ENCODE results near the gene ATP6V1F. TPM values are rescaled to one million over a fixed set of nuclear protein-coding genes. Genes with fewer than 3 reads are reported as not detected.

Gene ATP6V1F
- total RNA-seq, 1 experiment from 2014 or later = 115 TPM

- Mint-ChIP-seq H3K9me3 (0 out of 5 replicates have a peak, but pooled peaks cover 0 to 4% of the 10 kb centered on the region in 2 experiments), H3K27ac (no peak overlapping the region; a peak in 1 of 7 replicates)
These were observed 19.5 kb downstream of the ATP6V1F start for GRCh38 chr7:128882134-128882533.

More at GRCh38 chr7:128882134-128882533, 19.5 kb downstream of the ATP6V1F start:
- Histone ChIP-seq H3K4ac (ENCODE audit: low read depth, low read length) (no peak overlapping the region), H2BK120ac (ENCODE audit: low read depth, low read length, poor library complexity, severe bottlenecking) (no peak overlapping the region), H4K20me1 (ENCODE audit: control insufficient read depth, insufficient read depth, insufficient read length) (no peaks in the 10 kb centered on the region), H2BK20ac (ENCODE audit: low read depth, low read length, poor library complexity, severe bottlenecking) (no peak overlapping the region), H3K79me1 (ENCODE audit: insufficient read depth, low read depth, low read length, poor library complexity, severe bottlenecking) (no peaks in the 10 kb centered on the region), H3K18ac (ENCODE audit: insufficient read length, low read depth, low read length) (no peak overlapping the region), H3K4me2 (ENCODE audit: insufficient read depth, insufficient read length, low read length) (no peak overlapping the region), H2BK12ac (ENCODE audit: insufficient read length, low read depth, low read length) (no peak overlapping the region), H3K9me3 (ENCODE audit: control insufficient read depth, low read depth, low read length) (no peaks in the 10 kb centered on the region), H3K56ac (ENCODE audit: insufficient read length, low read depth, low read length) (no peak overlapping the region), H3K4me1 (ENCODE audit: insufficient read depth, low read length) (no peaks in the 10 kb centered on the region), H3K27me3 (ENCODE audit: insufficient read depth, low read length) (no peaks in the 10 kb centered on the region), H4K91ac (ENCODE audit: insufficient read length, low read depth, low read length) (no peak overlapping the region), H3K14ac (ENCODE audit: insufficient read depth, low read length) (no peak overlapping the region), H4K5ac (ENCODE audit: insufficient read length, low read depth, low read length) (no peak overlapping the region), H2BK15ac (ENCODE audit: low read depth, low read length) (no peak overlapping the region), H3K9ac (ENCODE audit: extremely low read depth, insufficient read length, low read length) (no peak overlapping the region), H2AK5ac (ENCODE audit: insufficient read length, low read length) (no peak overlapping the region), H3T11ph (ENCODE audit: low read length) (no peak overlapping the region), H3K23ac (ENCODE audit: insufficient read length, low read depth, low read length) (no peak overlapping the region), H3K79me2 (ENCODE audit: insufficient read depth, low read length) (no peaks in the 10 kb centered on the region), H3K27ac (ENCODE audit: insufficient read length, low read depth, low read length) (no peak overlapping the region), H2AFZ (ENCODE audit: low read length) (no peak overlapping the region), H4K8ac (replicated peaks; ENCODE audit: insufficient read length, low read depth, low read length) (no peak overlapping the region), H2BK5ac (ENCODE audit: insufficient read length, low read length) (no peak overlapping the region), H3K23me2 (ENCODE audit: insufficient read length, low read depth, low read length, poor library complexity, severe bottlenecking) (no peaks in the 10 kb centered on the region)
- peaks cover 4 to 5% of the 10 kb centered on the region in 2 experiments; a peak in 3 of 4 replicates for H3K4me1 Mint-ChIP-seq
- H3K4me3 Mint-ChIP-seq = no peak overlapping the region
- DNase-seq = no peak
- no peak for TF ChIP-seq CTCF (conservative IDR thresholded peaks at IDR 0.05)
- peaks cover 0 to 2% (median 0%) of the 10 kb centered on the region in 3 experiments; a peak in 3 of 7 replicates for H3K36me3 Mint-ChIP-seq (ENCODE audit: insufficient read depth in 1 of 3, low read depth in 3 of 3)
- peaks cover 1% of the 10 kb centered on the region; the same call in 1 of the 2 replicates for H3K27me3 Mint-ChIP-seq (ENCODE audit: low read depth)
- no CpG with 5 or more reads among the region's 8 CpGs for WGBS (ENCODE audit: extremely low coverage, insufficient read length, low lambda C conversion rate)

All from H9 (cell line).